Measurements from ENCODE around the gene CPVL.

DNA sequence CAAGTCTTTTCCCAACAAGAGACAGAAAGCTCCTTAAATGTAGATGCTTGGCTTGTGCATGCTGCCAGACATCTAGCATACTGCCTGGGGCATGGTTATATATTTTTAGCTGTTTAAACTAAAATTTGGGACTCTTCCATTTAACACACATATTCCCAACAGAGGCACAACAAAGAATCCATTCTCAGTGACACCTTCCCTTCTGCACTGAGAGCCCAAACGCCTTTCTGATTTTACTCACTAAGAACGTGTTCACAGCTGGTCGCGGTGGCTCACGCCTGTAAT lies 49.9 kb downstream of the CPVL start:
- TF ChIP-seq, protein P1, sequence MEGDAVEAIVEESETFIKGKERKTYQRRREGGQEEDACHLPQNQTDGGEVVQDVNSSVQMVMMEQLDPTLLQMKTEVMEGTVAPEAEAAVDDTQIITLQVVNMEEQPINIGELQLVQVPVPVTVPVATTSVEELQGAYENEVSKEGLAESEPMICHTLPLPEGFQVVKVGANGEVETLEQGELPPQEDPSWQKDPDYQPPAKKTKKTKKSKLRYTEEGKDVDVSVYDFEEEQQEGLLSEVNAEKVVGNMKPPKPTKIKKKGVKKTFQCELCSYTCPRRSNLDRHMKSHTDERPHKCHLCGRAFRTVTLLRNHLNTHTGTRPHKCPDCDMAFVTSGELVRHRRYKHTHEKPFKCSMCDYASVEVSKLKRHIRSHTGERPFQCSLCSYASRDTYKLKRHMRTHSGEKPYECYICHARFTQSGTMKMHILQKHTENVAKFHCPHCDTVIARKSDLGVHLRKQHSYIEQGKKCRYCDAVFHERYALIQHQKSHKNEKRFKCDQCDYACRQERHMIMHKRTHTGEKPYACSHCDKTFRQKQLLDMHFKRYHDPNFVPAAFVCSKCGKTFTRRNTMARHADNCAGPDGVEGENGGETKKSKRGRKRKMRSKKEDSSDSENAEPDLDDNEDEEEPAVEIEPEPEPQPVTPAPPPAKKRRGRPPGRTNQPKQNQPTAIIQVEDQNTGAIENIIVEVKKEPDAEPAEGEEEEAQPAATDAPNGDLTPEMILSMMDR (conservative IDR thresholded peaks at IDR 0.05; ENCODE audit: low read depth in 2 of 2) = no peak
- TF ChIP-seq EZH2phosphoT487 (IDR thresholded peaks at IDR 0.05; ENCODE audit: unreplicated experiment) (no peak), EZH2 (IDR thresholded peaks at IDR 0.05; ENCODE audit: low read depth, unreplicated experiment) (no peak), ZNF331 (CRISPR knock-in tag; IDR thresholded peaks at IDR 0.05; ENCODE audit: low read depth) (no peak), ZNF114 (CRISPR knock-in tag; IDR thresholded peaks at IDR 0.05) (no peak), NANOG (IDR thresholded peaks at IDR 0.05; ENCODE audit: borderline replicate concordance) (no peak), POLR2AphosphoS5 (IDR thresholded peaks at IDR 0.05; ENCODE audit: low read depth) (no peak)
- TF ChIP-seq, protein P2, sequence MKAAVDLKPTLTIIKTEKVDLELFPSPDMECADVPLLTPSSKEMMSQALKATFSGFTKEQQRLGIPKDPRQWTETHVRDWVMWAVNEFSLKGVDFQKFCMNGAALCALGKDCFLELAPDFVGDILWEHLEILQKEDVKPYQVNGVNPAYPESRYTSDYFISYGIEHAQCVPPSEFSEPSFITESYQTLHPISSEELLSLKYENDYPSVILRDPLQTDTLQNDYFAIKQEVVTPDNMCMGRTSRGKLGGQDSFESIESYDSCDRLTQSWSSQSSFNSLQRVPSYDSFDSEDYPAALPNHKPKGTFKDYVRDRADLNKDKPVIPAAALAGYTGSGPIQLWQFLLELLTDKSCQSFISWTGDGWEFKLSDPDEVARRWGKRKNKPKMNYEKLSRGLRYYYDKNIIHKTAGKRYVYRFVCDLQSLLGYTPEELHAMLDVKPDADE (IDR thresholded peaks at IDR 0.05) = no peak
